Smooth muscle cell (in vitro differentiated cells): ENCODE measurements around the gene COQ8A. TPM values are rescaled to one million over a fixed set of nuclear protein-coding genes. Genes with fewer than 3 reads are reported as not detected.

Source experiments
- DNase-seq: peaks from one replicate; lab custom pipeline; 2025; ENCODE audit not compliant: unreplicated experiment; lab: John Stamatoyannopoulos, UW
- H2AFZ ChIP-seq: fragments of 200-600 bp; sonication (generic); 2 replicates; pipeline ENCODE4 v1.6.0; 2016; ENCODE audit warnings: antibody characterized with exemption, low read depth, mild to moderate bottlenecking
- H3F3A ChIP-seq: fragments of 200-600 bp; sonication (generic); 2 replicates; pipeline ENCODE4 v1.6.0; 2017; ENCODE audit warnings: antibody characterized with exemption, low read depth
- H3K27ac ChIP-seq: fragments of 200-600 bp; sonication (generic); 2 replicates; pipeline ENCODE4 v1.5.1; 2016; ENCODE audit warnings: low read depth, mild to moderate bottlenecking
- H3K27me3 ChIP-seq: fragments of 200-600 bp; sonication (generic); 2 replicates; pipeline ENCODE4 v1.6.1; 2016; ENCODE audit warnings: low read depth, mild to moderate bottlenecking
- H3K36me3 ChIP-seq: fragments of 200-600 bp; sonication (generic); 2 replicates; pipeline ENCODE4 v1.5.1; 2016; ENCODE audit warnings: low read depth
- H3K4me1 ChIP-seq: fragments of 200-600 bp; sonication (generic); 2 replicates; pipeline ENCODE4 v1.5.1; 2016; ENCODE audit warnings: low read depth
- H3K4me2 ChIP-seq: fragments of 200-600 bp; sonication (generic); 2 replicates; pipeline ENCODE4 v1.6.0; 2016; ENCODE audit warnings: mild to moderate bottlenecking
- H3K4me3 ChIP-seq: fragments of 200-600 bp; sonication (generic); 2 replicates; pipeline ENCODE4 v1.5.1; 2016; ENCODE audit warnings: mild to moderate bottlenecking
- H3K79me2 ChIP-seq: fragments of 200-600 bp; sonication (generic); 2 replicates; pipeline ENCODE4 v1.6.0; 2016; ENCODE audit warnings: low read depth, mild to moderate bottlenecking
- H3K9ac ChIP-seq: fragments of 200-600 bp; sonication (generic); 2 replicates; pipeline ENCODE4 v1.6.0; 2016; ENCODE audit warnings: low read depth
- H3K9me3 ChIP-seq: fragments of 200-600 bp; sonication (generic); replicated peaks from 2 replicates; pipeline ENCODE4 v1.5.1; 2016; ENCODE audit warnings: low read depth
- H4K20me1 ChIP-seq: fragments of 200-600 bp; sonication (generic); 2 replicates; pipeline ENCODE4 v1.6.0; 2016; ENCODE audit warnings: low read depth
- CTCF ChIP-seq: fragments of 200-600 bp; sonication (generic); IDR thresholded peaks from 2 replicates; pipeline ENCODE4 v1.5.1; 2017; ENCODE audit warnings: borderline replicate concordance, mild to moderate bottlenecking, antibody characterized with exemption; ENCODE audit not compliant: insufficient read depth, poor library complexity, severe bottlenecking
- WGBS: methylation state at CpG from one replicate; pipeline ENCODE4 v1.1.7; 2016; ENCODE audit warnings: low lambda C conversion rate; 5-methylcytosine and 5-hydroxymethylcytosine counted together
- polyA plus RNA-seq: library from polyadenylated mRNA; unstranded; fragments of >200 nt; fragmentation: Nextera tagmentation; extraction: Ambion mirVana; gene quantifications from 2 replicates; pipeline ENCODE4 v1.2.1, GENCODE V29; 2016
- total RNA-seq: library from RNA; depleted of rRNA; stranded (reverse); fragments of >200 nt; gene quantifications from 2 replicates; pipeline ENCODE4 v1.2.3, GENCODE V29; 2014

Gene COQ8A
- total and polyA plus RNA-seq, 2 experiments from 2014 or later, result 3.1 to 3.4 TPM

GRCh38 chr1:226895644-226896043 lies 44.5 kb upstream of the COQ8A start:
- H3K4me3 ChIP-seq, result no peak overlapping the region
- H3K9me3 ChIP-seq, result no peaks in the 10 kb centered on the region

GRCh38 chr1:226898246-226898645 lies 41.8 kb upstream of the COQ8A start:
- H3K9ac ChIP-seq, result no peak overlapping the region
- no peak overlapping the region for H2AFZ ChIP-seq
- H3K4me2 ChIP-seq, result no peak overlapping the region
- no peaks in the 10 kb centered on the region for H3K79me2 ChIP-seq
- H3K4me1 ChIP-seq, result no peaks in the 10 kb centered on the region
- TF ChIP-seq CTCF, result no peak
- H3K27me3 ChIP-seq, result no peaks in the 10 kb centered on the region
- H3K27ac ChIP-seq, result no peak overlapping the region
- no peaks in the 10 kb centered on the region for H3F3A ChIP-seq
- no peak overlapping the region for H3K4me3 ChIP-seq
- H3K9me3 ChIP-seq, result no peaks in the 10 kb centered on the region
- 93% methylated on average over 3 of the region's 3 CpGs for WGBS
- no peak for DNase-seq
- no peaks in the 10 kb centered on the region for H4K20me1 ChIP-seq
- H3K36me3 ChIP-seq, result no peaks in the 10 kb centered on the region

More at GRCh38 chr1:226895644-226896043, 44.5 kb upstream of the COQ8A start:
- no peak for DNase-seq
- H3K4me2 ChIP-seq, result no peak overlapping the region
- H3K9ac ChIP-seq, result no peak overlapping the region
- no peaks in the 10 kb centered on the region for H4K20me1 ChIP-seq
- TF ChIP-seq CTCF, result no peak
- H3K79me2 ChIP-seq, result no peaks in the 10 kb centered on the region
- no peaks in the 10 kb centered on the region for H3K4me1 ChIP-seq
- WGBS, result 93% methylated on average over 11 of the region's 11 CpGs
- H3K27me3 ChIP-seq, result no peaks in the 10 kb centered on the region
- H3F3A ChIP-seq, result no peaks in the 10 kb centered on the region
- no peak overlapping the region for H3K27ac ChIP-seq
- H3K36me3 ChIP-seq, result no peaks in the 10 kb centered on the region
- no peak overlapping the region for H2AFZ ChIP-seq

- H3K9me3 ChIP-seq, result no peaks in the 10 kb centered on the region
- H3K27me3 ChIP-seq, result no peaks in the 10 kb centered on the region
- WGBS, result 94% methylated on average over 4 of the region's 4 CpGs
- H3K9ac ChIP-seq, result no peak overlapping the region
- no peak overlapping the region for H3K4me2 ChIP-seq
- H3K36me3 ChIP-seq, result no peaks in the 10 kb centered on the region
- no peak for DNase-seq
- no peaks in the 10 kb centered on the region for H4K20me1 ChIP-seq
- H2AFZ ChIP-seq, result no peak overlapping the region
- no peak for TF ChIP-seq CTCF
- H3F3A ChIP-seq, result no peaks in the 10 kb centered on the region
- no peak overlapping the region for H3K27ac ChIP-seq
- H3K4me1 ChIP-seq, result no peaks in the 10 kb centered on the region
- no peaks in the 10 kb centered on the region for H3K79me2 ChIP-seq
- H3K4me3 ChIP-seq, result no peak overlapping the region
Measured at GRCh38 chr1:226901421-226901820, 38.7 kb upstream of the COQ8A start.

- no peak overlapping the region for H2AFZ ChIP-seq
Measured at GRCh38 chr1:226902601-226903000, 37.5 kb upstream of the COQ8A start.

More at GRCh38 chr1:226902601-226903000, 37.5 kb upstream of the COQ8A start:
- no peak for TF ChIP-seq CTCF
- Histone ChIP-seq H3K36me3 (no peaks in the 10 kb centered on the region), H3K4me2 (no peak overlapping the region), H4K20me1 (no peaks in the 10 kb centered on the region), H3K9ac (no peak overlapping the region), H3K4me3 (no peak overlapping the region), H3K9me3 (no peaks in the 10 kb centered on the region), H3F3A (no peaks in the 10 kb centered on the region), H3K27ac (no peak overlapping the region), H3K79me2 (no peaks in the 10 kb centered on the region), H3K4me1 (no peaks in the 10 kb centered on the region), H3K27me3 (no peaks in the 10 kb centered on the region)
- DNase-seq, result no peak
- 91% methylated on average over 4 of the region's 4 CpGs for WGBS
